HCT116 (cell line): ENCODE data around the gene PSMB5. TPM values are rescaled to one million over a fixed set of nuclear protein-coding genes. Genes with fewer than 3 reads are reported as not detected.

Experiments used
- ATAC-seq: fragments of 200-7000 bp; cut with Tn5 transposase; 2 replicates; pipeline ENCODE4 v1.9.1; 2020; ENCODE audit warnings: mild to moderate bottlenecking, moderate library complexity
- BruUV-seq: library from RNA; stranded (reverse); fragments of 400-500 nt; replicated peaks from 2 replicates; lab custom pipeline; 2021; lab: Mats Ljungman, UMichigan
- CTCF ChIA-PET: fragments of 300-600 bp; sonication (Branson Sonifier 250); formaldehyde crosslinking; loops from one replicate; lab custom pipeline; 2021; ENCODE audit warnings: antibody characterized with exemption; lab: Charles Lee
- POLR2A ChIA-PET: fragments of 300-600, 350-600 bp; sonication (Branson Sonifier 250); formaldehyde crosslinking; loops from one replicate; lab custom pipeline; 2021; ENCODE audit warnings: antibody characterized with exemption; lab: Charles Lee
- RAD21 ChIA-PET, 2 experiments: fragments of 300-600 bp; sonication (Branson Sonifier 250); formaldehyde crosslinking; loops; one replicate each; lab custom pipeline; 2023; ENCODE audit warnings: low total read pairs in 2 of 2; ENCODE audit not compliant: uncharacterized antibody in 2 of 2, unreplicated experiment in 2 of 2, low non-redundant PET in 1 of 2; lab: Charles Lee
- DNase-seq: peaks from one replicate; pipeline ENCODE4 v3.0.0-alpha.2; 2010; ENCODE audit warnings: low read depth, low spot score
- H2AFZ ChIP-seq: fragments of 200-600 bp; shearing (Covaris generic), sonication (generic); 2 replicates; pipeline ENCODE4 v1.6.1; 2017; ENCODE audit warnings: low read depth, mixed run types, mixed read lengths, antibody characterized with exemption, low read length; ENCODE audit not compliant: poor library complexity, severe bottlenecking
- H3K27ac ChIP-seq: 2 replicates; pipeline ENCODE4 v1.5.1; 2012; ENCODE audit warnings: low read depth, low read length
- H3K27me3 ChIP-seq: fragments of 200-600 bp; sonication (generic); 2 replicates; pipeline ENCODE4 v1.6.1; 2016; ENCODE audit warnings: mixed run types, low read length, mixed read lengths; ENCODE audit not compliant: insufficient read depth
- H3K36me3 ChIP-seq, 2 experiments: fragments of 200-500 bp in 1 of 2; fragments of 200-600 bp in 1 of 2; sonication (Bioruptor generic) in 1 of 2; sonication (generic) in 1 of 2; 2 replicates each; pipeline versions ENCODE4 v1.5.1 to v1.6.1; 2014 to 2016; ENCODE audit warnings: low read length in 2 of 2, inconsistent platforms in 1 of 2, mixed read lengths in 1 of 2, mixed run types in 1 of 2; ENCODE audit not compliant: insufficient read depth in 2 of 2, control insufficient read depth in 1 of 2
- H3K4me1 ChIP-seq, 2 experiments: fragments of 200-600 bp in 1 of 2; sonication (generic) in 1 of 2; 2 replicates each; pipeline versions ENCODE4 v1.5.1 to v1.6.1; 2012 to 2017; ENCODE audit warnings: low read length in 2 of 2, inconsistent platforms in 1 of 2, mild to moderate bottlenecking in 1 of 2, mixed read lengths in 1 of 2, mixed run types in 1 of 2, moderate library complexity in 1 of 2; ENCODE audit not compliant: insufficient read depth in 2 of 2, control insufficient read depth in 1 of 2
- H3K4me2 ChIP-seq: fragments of 200-600 bp; sonication (generic); 2 replicates; pipeline ENCODE4 v1.6.1; 2017; ENCODE audit warnings: mixed run types, low read length, mixed read lengths
- H3K4me3 ChIP-seq, 2 experiments: fragments of 200-600 bp in 1 of 2; sonication (generic) in 1 of 2; replicated peaks in 1 of 2; 2 replicates each; pipeline ENCODE4 v1.5.1; 2011 to 2016; ENCODE audit warnings: low read length in 2 of 2, control low read depth in 1 of 2, low read depth in 1 of 2, mild to moderate bottlenecking in 1 of 2, mixed read lengths in 1 of 2, mixed run types in 1 of 2
- H3K79me2 ChIP-seq: fragments of 200-600 bp; sonication (generic); 2 replicates; pipeline ENCODE4 v1.6.1; 2017; ENCODE audit warnings: mild to moderate bottlenecking, mixed run types, low read length, moderate library complexity, mixed read lengths; ENCODE audit not compliant: insufficient read depth
- H3K9ac ChIP-seq: fragments of 200-600 bp; sonication (generic); 2 replicates; pipeline ENCODE4 v1.6.1; 2016; ENCODE audit warnings: low read length, mixed read lengths
- H3K9me2 ChIP-seq: fragments of 200-600 bp; sonication (generic), shearing (Covaris generic); 2 replicates; pipeline ENCODE4 v1.6.1; 2017; ENCODE audit warnings: mixed run types, mild to moderate bottlenecking, moderate library complexity; ENCODE audit not compliant: insufficient read depth
- H3K9me3 ChIP-seq, 2 experiments: fragments of 200-500 bp in 1 of 2; fragments of 200-600 bp in 1 of 2; sonication (Bioruptor generic) in 1 of 2; sonication (generic) in 1 of 2; 2 replicates each; pipeline ENCODE4 v1.6.1; 2014 to 2017; ENCODE audit warnings: low read length in 2 of 2, mixed read lengths in 2 of 2, inconsistent platforms in 1 of 2, low read depth in 1 of 2, mild to moderate bottlenecking in 1 of 2, mixed run types in 1 of 2, moderate library complexity in 1 of 2; ENCODE audit not compliant: control insufficient read depth in 1 of 2, insufficient read depth in 1 of 2
- H4K20me1 ChIP-seq: fragments of 200-600 bp; sonication (generic), shearing (Covaris generic); 2 replicates; pipeline ENCODE4 v1.6.1; 2017; ENCODE audit warnings: mixed run types, mild to moderate bottlenecking, moderate library complexity; ENCODE audit not compliant: insufficient read depth
- ATF3 ChIP-seq: IDR thresholded peaks from 2 replicates; pipeline ENCODE4 v1.6.1; 2012
- CEBPB ChIP-seq: IDR thresholded peaks from 2 replicates; pipeline ENCODE4 v1.6.1; 2012; ENCODE audit warnings: low read depth
- CTCF ChIP-seq, 3 experiments: fragments of 200-600 bp in 1 of 3; sonication (generic) in 1 of 3; IDR thresholded peaks in 2 of 3; conservative IDR thresholded peaks in 1 of 3; 2 replicates each; pipeline ENCODE4 v1.5.1; 2012 to 2017; ENCODE audit warnings: low read depth in 2 of 3, low read length in 2 of 3, antibody characterized with exemption in 1 of 3, borderline replicate concordance in 1 of 3, control low read depth in 1 of 3, mild to moderate bottlenecking in 1 of 3, mixed read lengths in 1 of 3, mixed run types in 1 of 3, moderate library complexity in 1 of 3; ENCODE audit not compliant: insufficient read depth in 1 of 3
- ELF1 ChIP-seq: IDR thresholded peaks from 2 replicates; pipeline ENCODE4 v1.6.1; 2012; ENCODE audit warnings: low read depth, borderline replicate concordance
- FOSL1 ChIP-seq: IDR thresholded peaks from 2 replicates; pipeline ENCODE4 v1.6.1; 2012; ENCODE audit warnings: low read depth
- JUND ChIP-seq: IDR thresholded peaks from 2 replicates; pipeline ENCODE4 v1.6.1; 2012
- POLR2A ChIP-seq: IDR thresholded peaks from 2 replicates; pipeline ENCODE4 v1.7.0; 2011; ENCODE audit warnings: borderline replicate concordance; ENCODE audit not compliant: insufficient read depth, insufficient read length; ENCODE audit errors: extremely low read depth
- POLR2AphosphoS5 ChIP-seq: IDR thresholded peaks from 2 replicates; pipeline ENCODE4 v1.6.1; 2011; ENCODE audit warnings: mild to moderate bottlenecking, low read depth, low read length, moderate library complexity
- SP1 ChIP-seq: IDR thresholded peaks from 2 replicates; pipeline ENCODE4 v1.6.1; 2012; ENCODE audit warnings: low read depth
- SRF ChIP-seq: IDR thresholded peaks from 2 replicates; pipeline ENCODE4 v1.6.1; 2012; ENCODE audit warnings: low read depth
- intact Hi-C: fragments of 100-400 bp; cut with micrococcal nuclease; formaldehyde crosslinking; loops from 2 replicates; pipeline ENCODE4 v1.10.0; 2022
- total RNA-seq: library from RNA; stranded (reverse); gene quantifications from one replicate; pipeline ENCODE4 v1.2.1, GENCODE V29; 2021; ENCODE audit not compliant: unreplicated experiment
- TF ChIP-seq, protein P1 (sequence below): IDR thresholded peaks from 2 replicates; pipeline ENCODE4 v1.6.1; 2011; ENCODE audit warnings: mild to moderate bottlenecking, low read length, moderate library complexity; ENCODE audit not compliant: insufficient replicate concordance; ENCODE audit errors: extremely low read depth
- TF ChIP-seq, protein P2 (sequence below): IDR thresholded peaks from 2 replicates; pipeline ENCODE4 v1.6.1; 2012

Gene PSMB5
- total RNA-seq, 1 experiment from 2014 or later, result 212 TPM

- no peaks in the 10 kb centered on the region for H3K27me3 ChIP-seq
- POLR2A ChIA-PET, result interaction anchor here (1.5 to 2.9 kb wide), 2 partner anchors 10 to 16 kb away, joined by 5 to 19 read pairs; partner anchors contain the start of genes ACIN1 and C14orf119
- TF ChIP-seq CTCF (IDR thresholded peaks at IDR 0.05 in 2 of 3, conservative IDR thresholded peaks at IDR 0.05 in 1 of 3; ENCODE audit: borderline replicate concordance in 1 of 3, insufficient read depth in 1 of 3, low read depth in 2 of 3, low read length in 2 of 3) (no peak), FOSL1 (peak; percentile 79), ATF3 (no peak), CEBPB (peak; percentile 42; the same call in 1 of the 2 replicates), ELF1 (no peak), POLR2AphosphoS5 (0 out of 2 replicates have a peak, but pooled peaks have one; percentile 23), JUND (peak; percentile 61), SRF (0 out of 2 replicates have a peak, but pooled peaks have one; percentile 21), POLR2A (no peak), SP1 (peak; percentile 38; the same call in 1 of the 2 replicates)
- TF ChIP-seq, protein P1, sequence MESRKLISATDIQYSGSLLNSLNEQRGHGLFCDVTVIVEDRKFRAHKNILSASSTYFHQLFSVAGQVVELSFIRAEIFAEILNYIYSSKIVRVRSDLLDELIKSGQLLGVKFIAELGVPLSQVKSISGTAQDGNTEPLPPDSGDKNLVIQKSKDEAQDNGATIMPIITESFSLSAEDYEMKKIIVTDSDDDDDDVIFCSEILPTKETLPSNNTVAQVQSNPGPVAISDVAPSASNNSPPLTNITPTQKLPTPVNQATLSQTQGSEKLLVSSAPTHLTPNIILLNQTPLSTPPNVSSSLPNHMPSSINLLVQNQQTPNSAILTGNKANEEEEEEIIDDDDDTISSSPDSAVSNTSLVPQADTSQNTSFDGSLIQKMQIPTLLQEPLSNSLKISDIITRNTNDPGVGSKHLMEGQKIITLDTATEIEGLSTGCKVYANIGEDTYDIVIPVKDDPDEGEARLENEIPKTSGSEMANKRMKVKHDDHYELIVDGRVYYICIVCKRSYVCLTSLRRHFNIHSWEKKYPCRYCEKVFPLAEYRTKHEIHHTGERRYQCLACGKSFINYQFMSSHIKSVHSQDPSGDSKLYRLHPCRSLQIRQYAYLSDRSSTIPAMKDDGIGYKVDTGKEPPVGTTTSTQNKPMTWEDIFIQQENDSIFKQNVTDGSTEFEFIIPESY, result no peak
- TF ChIP-seq, protein P2, sequence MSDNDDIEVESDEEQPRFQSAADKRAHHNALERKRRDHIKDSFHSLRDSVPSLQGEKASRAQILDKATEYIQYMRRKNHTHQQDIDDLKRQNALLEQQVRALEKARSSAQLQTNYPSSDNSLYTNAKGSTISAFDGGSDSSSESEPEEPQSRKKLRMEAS, result 0 out of 2 replicates have a peak, but pooled peaks have one; percentile 25
- ATAC-seq, result peak; percentile 93
- intact Hi-C loops, result no loop called here
- H2AFZ ChIP-seq, result no peak overlapping the region
- RAD21 ChIA-PET, result no interaction called here
- H3K9me2 ChIP-seq, result no peaks in the 10 kb centered on the region
- peaks cover 21% of the 10 kb centered on the region; the same call in 1 of the 2 replicates for H3K79me2 ChIP-seq
- BruUV-seq, result no TSS peak
- H3K9ac ChIP-seq, result peak overlapping the region; percentile 3
- H4K20me1 ChIP-seq, result no peaks in the 10 kb centered on the region
- H3K4me1 ChIP-seq, result peaks cover 13 to 42% of the 10 kb centered on the region in 2 experiments
- H3K9me3 ChIP-seq, result no peaks in the 10 kb centered on the region
- CTCF ChIA-PET, result interaction anchor here (1.1 to 3.6 kb wide), 5 partner anchors 10 to 30 kb away, joined by 3 to 51 read pairs (median 21); partner anchors contain the start of genes ACIN1 and C14orf119
- H3K36me3 ChIP-seq, result peaks cover 66 to 67% of the 10 kb centered on the region in 2 experiments
- peak overlapping the region; percentile 46; the same call in 1 of the 2 replicates for H3K27ac ChIP-seq
- DNase-seq, result no peak
- peak overlapping the region; percentile 45 for H3K4me2 ChIP-seq
- H3K4me3 ChIP-seq, result no peak overlapping the region
Measured at GRCh38 chr14:23078692-23079116, 44.0 kb upstream of the PSMB5 start.
